ENCODE data around the gene NRXN3. TPM values are rescaled to one million over a fixed set of nuclear protein-coding genes. Genes with fewer than 3 reads are reported as not detected.

Gene NRXN3
- total RNA-seq, 1 experiment from 2014 or later, result not detected

DNA sequence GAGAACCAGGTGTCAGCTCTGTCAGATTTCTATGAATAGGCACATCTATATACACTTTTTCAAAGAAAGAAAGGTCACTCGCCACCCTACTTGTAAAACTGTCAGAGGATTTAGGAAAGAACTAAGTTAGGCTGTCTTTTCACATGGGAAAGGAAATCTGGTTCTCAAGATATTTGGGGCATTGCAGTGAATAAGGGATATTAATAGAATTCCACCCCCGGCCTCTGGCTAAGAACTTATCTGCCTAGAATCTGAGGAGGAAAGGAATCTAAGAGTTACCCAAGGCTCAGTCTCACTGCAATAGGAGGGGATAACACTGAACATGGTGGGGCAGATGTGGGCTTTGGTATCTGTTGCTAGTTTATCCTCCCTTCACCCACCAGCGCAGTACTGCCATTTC, 677.6 kb downstream of the NRXN3 start:
- no peak for DNase-seq
- CTCF ChIA-PET, result interaction anchor here (1.1 kb wide), 1 partner anchor 9 kb away, joined by 4 read pairs; no protein-coding TSS in a partner anchor
- intact Hi-C loops (cut with micrococcal nuclease; ENCODE audit: unreplicated experiment), result no loop called here
- H3K4me1 Mint-ChIP-seq (ENCODE audit: low read depth, unreplicated experiment), result no peaks in the 10 kb centered on the region
- H3K9me3 Mint-ChIP-seq (ENCODE audit: low read depth, unreplicated experiment), result no peaks in the 10 kb centered on the region
- H3K27me3 Mint-ChIP-seq (ENCODE audit: unreplicated experiment), result peaks cover 65% of the 10 kb centered on the region
- H3K27ac Mint-ChIP-seq (ENCODE audit: unreplicated experiment), result no peak overlapping the region
- H3K4me3 Mint-ChIP-seq (ENCODE audit: low read depth, unreplicated experiment), result no peak overlapping the region
- no TSS peak for BruUV-seq (replicated peaks)
- TF ChIP-seq, protein P1, sequence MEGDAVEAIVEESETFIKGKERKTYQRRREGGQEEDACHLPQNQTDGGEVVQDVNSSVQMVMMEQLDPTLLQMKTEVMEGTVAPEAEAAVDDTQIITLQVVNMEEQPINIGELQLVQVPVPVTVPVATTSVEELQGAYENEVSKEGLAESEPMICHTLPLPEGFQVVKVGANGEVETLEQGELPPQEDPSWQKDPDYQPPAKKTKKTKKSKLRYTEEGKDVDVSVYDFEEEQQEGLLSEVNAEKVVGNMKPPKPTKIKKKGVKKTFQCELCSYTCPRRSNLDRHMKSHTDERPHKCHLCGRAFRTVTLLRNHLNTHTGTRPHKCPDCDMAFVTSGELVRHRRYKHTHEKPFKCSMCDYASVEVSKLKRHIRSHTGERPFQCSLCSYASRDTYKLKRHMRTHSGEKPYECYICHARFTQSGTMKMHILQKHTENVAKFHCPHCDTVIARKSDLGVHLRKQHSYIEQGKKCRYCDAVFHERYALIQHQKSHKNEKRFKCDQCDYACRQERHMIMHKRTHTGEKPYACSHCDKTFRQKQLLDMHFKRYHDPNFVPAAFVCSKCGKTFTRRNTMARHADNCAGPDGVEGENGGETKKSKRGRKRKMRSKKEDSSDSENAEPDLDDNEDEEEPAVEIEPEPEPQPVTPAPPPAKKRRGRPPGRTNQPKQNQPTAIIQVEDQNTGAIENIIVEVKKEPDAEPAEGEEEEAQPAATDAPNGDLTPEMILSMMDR (IDR thresholded peaks at IDR 0.05; ENCODE audit: unreplicated experiment), result no peak
- no peaks in the 10 kb centered on the region for H3K36me3 Mint-ChIP-seq (ENCODE audit: insufficient read depth, unreplicated experiment)

- BruUV-seq (replicated peaks), result no TSS peak
- TF ChIP-seq, protein P1 (IDR thresholded peaks at IDR 0.05; ENCODE audit: unreplicated experiment), result peak; percentile 77
- no peaks in the 10 kb centered on the region for H3K9me3 Mint-ChIP-seq (ENCODE audit: low read depth, unreplicated experiment)
- no peak overlapping the region for H3K4me3 Mint-ChIP-seq (ENCODE audit: low read depth, unreplicated experiment)
- intact Hi-C loops (cut with micrococcal nuclease; ENCODE audit: unreplicated experiment), result no loop called here
- no peaks in the 10 kb centered on the region for H3K4me1 Mint-ChIP-seq (ENCODE audit: low read depth, unreplicated experiment)
- CTCF ChIA-PET, result interaction anchor here (1.1 kb wide), 1 partner anchor 10 kb away, joined by 4 read pairs; no protein-coding TSS in a partner anchor
- DNase-seq, result peak; percentile 70
- no peak overlapping the region for H3K27ac Mint-ChIP-seq (ENCODE audit: unreplicated experiment)
- peaks cover 69% of the 10 kb centered on the region for H3K27me3 Mint-ChIP-seq (ENCODE audit: unreplicated experiment)
- H3K36me3 Mint-ChIP-seq (ENCODE audit: insufficient read depth, unreplicated experiment), result no peaks in the 10 kb centered on the region
These were observed 678.2 kb downstream of the NRXN3 start for GRCh38 chr14:78848234-78848820.

DNA sequence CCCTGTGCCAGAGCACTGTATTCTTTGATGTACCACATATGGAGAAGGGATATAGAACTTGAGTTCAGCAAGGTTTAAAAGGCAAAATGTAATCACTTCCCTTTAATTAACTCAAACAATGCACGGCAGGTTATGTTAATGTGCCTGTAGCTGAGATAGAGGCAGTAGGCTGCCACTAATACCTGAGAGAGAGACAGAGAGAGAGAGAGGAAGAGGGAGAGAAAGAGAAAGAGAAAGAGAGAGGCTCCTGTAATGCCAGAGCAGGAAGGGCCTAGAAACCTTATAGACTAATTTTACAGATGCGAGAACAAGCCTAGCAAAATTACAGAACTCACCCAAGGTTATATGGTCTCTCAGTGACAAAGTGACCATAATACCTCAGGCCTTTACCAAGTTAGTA, 679.8 kb downstream of the NRXN3 start:
- CTCF ChIA-PET, result no interaction called here
- DNase-seq, result no peak
- intact Hi-C loops (cut with micrococcal nuclease; ENCODE audit: unreplicated experiment), result no loop called here
- Mint-ChIP-seq H3K27ac (ENCODE audit: unreplicated experiment) (no peak overlapping the region), H3K9me3 (ENCODE audit: low read depth, unreplicated experiment) (no peaks in the 10 kb centered on the region), H3K36me3 (ENCODE audit: insufficient read depth, unreplicated experiment) (no peaks in the 10 kb centered on the region), H3K4me3 (ENCODE audit: low read depth, unreplicated experiment) (no peak overlapping the region), H3K4me1 (ENCODE audit: low read depth, unreplicated experiment) (no peaks in the 10 kb centered on the region), H3K27me3 (ENCODE audit: unreplicated experiment) (peaks cover 64% of the 10 kb centered on the region)
- no TSS peak for BruUV-seq (replicated peaks)
- TF ChIP-seq, protein P1 (IDR thresholded peaks at IDR 0.05; ENCODE audit: unreplicated experiment), result no peak

DNA sequence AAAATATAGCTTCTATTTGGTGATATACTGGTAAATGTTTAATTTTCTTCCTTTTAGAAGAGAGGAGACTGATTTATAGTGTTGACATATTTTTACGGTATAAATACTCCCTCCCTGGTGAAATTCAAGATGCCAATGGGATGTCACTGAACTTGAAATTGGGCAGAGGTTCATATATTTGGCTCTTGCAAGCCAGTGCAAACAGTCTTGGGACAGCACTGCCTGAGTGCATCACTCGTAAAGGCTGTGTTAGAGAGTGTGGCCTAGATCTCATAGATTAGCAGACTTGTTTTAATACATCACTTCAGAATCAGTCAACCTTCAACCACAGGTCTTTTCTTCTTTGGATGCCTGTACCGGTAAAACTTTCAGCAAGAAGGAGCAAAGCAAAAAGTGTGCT, 681.0 kb downstream of the NRXN3 start:
- TF ChIP-seq, protein P1 (IDR thresholded peaks at IDR 0.05; ENCODE audit: unreplicated experiment), result no peak
- intact Hi-C loops (cut with micrococcal nuclease; ENCODE audit: unreplicated experiment), result no loop called here
- no peaks in the 10 kb centered on the region for H3K9me3 Mint-ChIP-seq (ENCODE audit: low read depth, unreplicated experiment)
- H3K27ac Mint-ChIP-seq (ENCODE audit: unreplicated experiment), result no peak overlapping the region
- no peaks in the 10 kb centered on the region for H3K4me1 Mint-ChIP-seq (ENCODE audit: low read depth, unreplicated experiment)
- no peaks in the 10 kb centered on the region for H3K36me3 Mint-ChIP-seq (ENCODE audit: insufficient read depth, unreplicated experiment)
- no peak for DNase-seq
- CTCF ChIA-PET, result no interaction called here
- peaks cover 60% of the 10 kb centered on the region for H3K27me3 Mint-ChIP-seq (ENCODE audit: unreplicated experiment)
- no TSS peak for BruUV-seq (replicated peaks)
- no peak overlapping the region for H3K4me3 Mint-ChIP-seq (ENCODE audit: low read depth, unreplicated experiment)
